HEK293 (cell line): Measurements from ENCODE around the gene RNU1-2.
A peak's percentile ranks its signal among the peaks of the same experiment; 100 is the strongest.

Experiments used
- CTCF ChIA-PET: fragments of 350-600 bp; formaldehyde crosslinking; extraction: SDS; loops from one replicate; lab custom pipeline; 2021; ENCODE audit warnings: antibody characterized with exemption; lab: Yijun Ruan, JAX
- POLR2A ChIA-PET: fragments of 300-600 bp; formaldehyde crosslinking; extraction: SDS; loops from one replicate; lab custom pipeline; 2020; ENCODE audit warnings: antibody characterized with exemption, inconsistent platforms; lab: Yijun Ruan, JAX
- H3K27ac ChIP-seq: fragments of 200-500 bp; sonication (Bioruptor generic); 2 replicates; pipeline ENCODE4 v1.5.1; 2014; ENCODE audit warnings: low read depth, low read length, control low read depth, inconsistent platforms; ENCODE audit errors: extremely low read depth
- H3K36me3 ChIP-seq, 2 experiments: fragments of 200-500 bp in 1 of 2; sonication (Bioruptor generic) in 1 of 2; 1 replicate in 1 of 2; 2 replicates in 1 of 2; pipeline ENCODE4 v1.5.1; 2014 to 2017; ENCODE audit warnings: inconsistent platforms in 2 of 2, low read length in 2 of 2; ENCODE audit not compliant: control insufficient read depth in 2 of 2, insufficient read depth in 1 of 2
- H3K4me1 ChIP-seq: fragments of 200-500 bp; sonication (Bioruptor generic); 2 replicates; pipeline ENCODE4 v1.5.1; 2014; ENCODE audit warnings: mild to moderate bottlenecking, low read length, inconsistent platforms; ENCODE audit not compliant: control insufficient read depth, insufficient read depth
- H3K4me3 ChIP-seq: 2 replicates; pipeline ENCODE4 v1.5.1; 2011; ENCODE audit warnings: low read depth, mild to moderate bottlenecking, control low read depth, low read length, moderate library complexity
- H3K9me3 ChIP-seq: fragments of 200-500 bp; sonication (Bioruptor generic); 2 replicates; pipeline ENCODE4 v1.5.1; 2014; ENCODE audit warnings: low read depth, low read length, inconsistent platforms; ENCODE audit not compliant: control insufficient read depth, insufficient read depth
- BCL11B ChIP-seq: fragments of 450-650 bp; formaldehyde crosslinking; IDR thresholded peaks from 2 replicates; pipeline ENCODE4 v1.5.1; 2016; ENCODE audit warnings: low read depth, missing biosample characterization, missing genetic modification characterization
- EGR2 ChIP-seq: fragments of 450-650 bp; formaldehyde crosslinking; IDR thresholded peaks from 2 replicates; pipeline ENCODE4 v1.5.1; 2016; ENCODE audit warnings: low read depth, missing biosample characterization, missing genetic modification characterization
- GLIS1 ChIP-seq: fragments of 450-650 bp; formaldehyde crosslinking; IDR thresholded peaks from 2 replicates; pipeline ENCODE4 v1.5.1; 2016; ENCODE audit warnings: missing biosample characterization, missing genetic modification characterization
- HOXA7 ChIP-seq: sonication (generic); formaldehyde crosslinking; IDR thresholded peaks from 2 replicates; pipeline ENCODE4 v1.8.1; 2022; ENCODE audit warnings: missing genetic modification reagents, borderline replicate concordance
- OSR2 ChIP-seq: fragments of 450-650 bp; formaldehyde crosslinking; IDR thresholded peaks from 2 replicates; pipeline ENCODE4 v1.5.1; 2016; ENCODE audit warnings: missing biosample characterization, missing genetic modification characterization
- OVOL3 ChIP-seq: fragments of 450-650 bp; formaldehyde crosslinking; IDR thresholded peaks from 2 replicates; pipeline ENCODE4 v1.5.1; 2016; ENCODE audit warnings: missing biosample characterization, missing genetic modification characterization
- SETDB1 ChIP-seq: IDR thresholded peaks from one replicate; pipeline ENCODE4 v1.6.1; 2017; ENCODE audit warnings: mild to moderate bottlenecking, low read length, moderate library complexity, mixed read lengths; ENCODE audit not compliant: insufficient read length
- TCF7L2 ChIP-seq: IDR thresholded peaks from 2 replicates; pipeline ENCODE4 v1.6.1; 2011; ENCODE audit warnings: low read depth, mild to moderate bottlenecking, inconsistent platforms, low read length, moderate library complexity, borderline replicate concordance
- ZBTB20 ChIP-seq: fragments of 450-650 bp; formaldehyde crosslinking; IDR thresholded peaks from 2 replicates; pipeline ENCODE4 v1.5.1; 2016; ENCODE audit warnings: missing biosample characterization, missing genetic modification characterization
- ZBTB48 ChIP-seq: fragments of 450-650 bp; formaldehyde crosslinking; IDR thresholded peaks from 2 replicates; pipeline ENCODE4 v1.5.1; 2016; ENCODE audit warnings: missing biosample characterization, missing genetic modification characterization
- ZFHX2 ChIP-seq: fragments of 450-650 bp; formaldehyde crosslinking; conservative IDR thresholded peaks from 2 replicates; pipeline ENCODE4 v1.5.1; 2016; ENCODE audit warnings: missing biosample characterization, missing genetic modification characterization
- ZNF157 ChIP-seq: fragments of 450-650 bp; formaldehyde crosslinking; IDR thresholded peaks from 2 replicates; pipeline ENCODE4 v1.5.1; 2016; ENCODE audit warnings: missing biosample characterization, missing genetic modification characterization
- ZNF2 ChIP-seq: fragments of 450-650 bp; formaldehyde crosslinking; IDR thresholded peaks from 2 replicates; pipeline ENCODE4 v1.5.1; 2016; ENCODE audit warnings: missing biosample characterization, missing genetic modification characterization
- ZNF239 ChIP-seq: fragments of 450-650 bp; formaldehyde crosslinking; IDR thresholded peaks from 2 replicates; pipeline ENCODE4 v1.5.1; 2016; ENCODE audit warnings: missing biosample characterization, missing genetic modification characterization
- ZNF311 ChIP-seq: fragments of 450-650 bp; formaldehyde crosslinking; IDR thresholded peaks from 2 replicates; pipeline ENCODE4 v1.5.1; 2017; ENCODE audit warnings: missing biosample characterization, missing genetic modification characterization, borderline replicate concordance
- ZNF341 ChIP-seq: fragments of 450-650 bp; formaldehyde crosslinking; IDR thresholded peaks from 2 replicates; pipeline ENCODE4; 2016; ENCODE audit warnings: low read depth, missing biosample characterization, missing genetic modification characterization
- ZNF394 ChIP-seq: fragments of 450-650 bp; formaldehyde crosslinking; IDR thresholded peaks from 2 replicates; pipeline ENCODE4 v1.5.1; 2016; ENCODE audit warnings: missing biosample characterization, missing genetic modification characterization, mild to moderate bottlenecking, moderate library complexity, borderline replicate concordance
- ZNF48 ChIP-seq: fragments of 450-650 bp; formaldehyde crosslinking; IDR thresholded peaks from 2 replicates; pipeline ENCODE4 v1.5.1; 2016; ENCODE audit warnings: missing biosample characterization, missing genetic modification characterization
- ZNF548 ChIP-seq: fragments of 450-650 bp; formaldehyde crosslinking; IDR thresholded peaks from 2 replicates; pipeline ENCODE4 v1.5.1; 2016; ENCODE audit warnings: missing biosample characterization, missing genetic modification characterization
- ZNF571 ChIP-seq: fragments of 450-650 bp; formaldehyde crosslinking; IDR thresholded peaks from 2 replicates; pipeline ENCODE4 v1.5.0; 2017; ENCODE audit warnings: missing biosample characterization, missing genetic modification characterization
- ZNF596 ChIP-seq: fragments of 450-650 bp; IDR thresholded peaks from 2 replicates; pipeline ENCODE4 v1.5.0; 2018; ENCODE audit warnings: missing biosample characterization, mild to moderate bottlenecking, missing genetic modification characterization, moderate library complexity
- ZNF621 ChIP-seq: fragments of 450-650 bp; formaldehyde crosslinking; IDR thresholded peaks from 2 replicates; pipeline ENCODE4 v1.5.1; 2017; ENCODE audit warnings: missing biosample characterization, missing genetic modification characterization
- ZNF626 ChIP-seq: fragments of 450-650 bp; sonication (Bioruptor Pico); formaldehyde crosslinking; IDR thresholded peaks from 2 replicates; pipeline ENCODE4 v1.5.1; 2018; ENCODE audit warnings: missing biosample characterization, missing genetic modification characterization, inconsistent platforms
- ZNF692 ChIP-seq: fragments of 450-650 bp; formaldehyde crosslinking; IDR thresholded peaks from 2 replicates; pipeline ENCODE4 v1.5.1; 2016; ENCODE audit warnings: missing biosample characterization, missing genetic modification characterization
- ZNF776 ChIP-seq: fragments of 450-650 bp; formaldehyde crosslinking; IDR thresholded peaks from 2 replicates; pipeline ENCODE4 v1.5.0; 2017; ENCODE audit warnings: missing biosample characterization, missing genetic modification characterization, borderline replicate concordance
- ZNF777 ChIP-seq: fragments of 450-650 bp; formaldehyde crosslinking; IDR thresholded peaks from 2 replicates; pipeline ENCODE4 v1.5.1; 2017; ENCODE audit warnings: missing biosample characterization, missing genetic modification characterization, borderline replicate concordance
- ZSCAN23 ChIP-seq: fragments of 450-650 bp; formaldehyde crosslinking; IDR thresholded peaks from 2 replicates; pipeline ENCODE4 v1.5.1; 2016; ENCODE audit warnings: missing biosample characterization, missing genetic modification characterization
- TF ChIP-seq, protein P1 (sequence below): fragments of 450-650 bp; formaldehyde crosslinking; IDR thresholded peaks from 2 replicates; pipeline ENCODE4 v1.5.1; 2016; ENCODE audit warnings: missing biosample characterization, missing genetic modification characterization
- TF ChIP-seq, protein P2 (sequence below): fragments of 450-650 bp; formaldehyde crosslinking; IDR thresholded peaks from 2 replicates; pipeline ENCODE4 v1.5.1; 2016; ENCODE audit warnings: missing biosample characterization, missing genetic modification characterization

The RNU1-2 gene

GRCh38 chr1:16905110-16905867 lies 9.5 kb downstream of the RNU1-2 start (continued):
- no peak for TF ChIP-seq TCF7L2
- TF ChIP-seq OVOL3 (tag by site-specific recombination): no peak
- 0 out of 2 replicates have a peak, but pooled peaks have one; percentile 26 for TF ChIP-seq ZNF239 (tag by site-specific recombination)
- no peak for TF ChIP-seq HOXA7 (CRISPR knock-in tag)
- no peak for TF ChIP-seq ZNF2 (tag by site-specific recombination)
- TF ChIP-seq ZSCAN23: no peak
- no peak for TF ChIP-seq GLIS1
- no peak for TF ChIP-seq ZNF311
- no peak for TF ChIP-seq ZFHX2 (tag by site-specific recombination)
- TF ChIP-seq, protein P1, sequence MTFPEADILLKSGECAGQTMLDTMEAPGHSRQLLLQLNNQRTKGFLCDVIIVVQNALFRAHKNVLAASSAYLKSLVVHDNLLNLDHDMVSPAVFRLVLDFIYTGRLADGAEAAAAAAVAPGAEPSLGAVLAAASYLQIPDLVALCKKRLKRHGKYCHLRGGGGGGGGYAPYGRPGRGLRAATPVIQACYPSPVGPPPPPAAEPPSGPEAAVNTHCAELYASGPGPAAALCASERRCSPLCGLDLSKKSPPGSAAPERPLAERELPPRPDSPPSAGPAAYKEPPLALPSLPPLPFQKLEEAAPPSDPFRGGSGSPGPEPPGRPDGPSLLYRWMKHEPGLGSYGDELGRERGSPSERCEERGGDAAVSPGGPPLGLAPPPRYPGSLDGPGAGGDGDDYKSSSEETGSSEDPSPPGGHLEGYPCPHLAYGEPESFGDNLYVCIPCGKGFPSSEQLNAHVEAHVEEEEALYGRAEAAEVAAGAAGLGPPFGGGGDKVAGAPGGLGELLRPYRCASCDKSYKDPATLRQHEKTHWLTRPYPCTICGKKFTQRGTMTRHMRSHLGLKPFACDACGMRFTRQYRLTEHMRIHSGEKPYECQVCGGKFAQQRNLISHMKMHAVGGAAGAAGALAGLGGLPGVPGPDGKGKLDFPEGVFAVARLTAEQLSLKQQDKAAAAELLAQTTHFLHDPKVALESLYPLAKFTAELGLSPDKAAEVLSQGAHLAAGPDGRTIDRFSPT (tag by site-specific recombination): no peak
- TF ChIP-seq EGR2 (tag by site-specific recombination): no peak
- TF ChIP-seq ZNF777: no peak
- TF ChIP-seq, protein P2, sequence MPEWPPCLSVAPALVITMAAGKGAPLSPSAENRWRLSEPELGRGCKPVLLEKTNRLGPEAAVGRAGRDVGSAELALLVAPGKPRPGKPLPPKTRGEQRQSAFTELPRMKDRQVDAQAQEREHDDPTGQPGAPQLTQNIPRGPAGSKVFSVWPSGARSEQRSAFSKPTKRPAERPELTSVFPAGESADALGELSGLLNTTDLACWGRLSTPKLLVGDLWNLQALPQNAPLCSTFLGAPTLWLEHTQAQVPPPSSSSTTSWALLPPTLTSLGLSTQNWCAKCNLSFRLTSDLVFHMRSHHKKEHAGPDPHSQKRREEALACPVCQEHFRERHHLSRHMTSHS (tag by site-specific recombination): no peak
- TF ChIP-seq ZNF626 (tag by site-specific recombination): no peak
- 0 out of 2 replicates have a peak, but pooled peaks have one; percentile 16 for TF ChIP-seq ZBTB20
- TF ChIP-seq ZNF548: no peak
- no peak for TF ChIP-seq ZNF341 (tag by site-specific recombination)
- no peak for TF ChIP-seq ZNF48
- TF ChIP-seq ZNF621 (tag by site-specific recombination): no peak
- TF ChIP-seq ZNF776: no peak
- TF ChIP-seq ZNF692: no peak

DNA sequence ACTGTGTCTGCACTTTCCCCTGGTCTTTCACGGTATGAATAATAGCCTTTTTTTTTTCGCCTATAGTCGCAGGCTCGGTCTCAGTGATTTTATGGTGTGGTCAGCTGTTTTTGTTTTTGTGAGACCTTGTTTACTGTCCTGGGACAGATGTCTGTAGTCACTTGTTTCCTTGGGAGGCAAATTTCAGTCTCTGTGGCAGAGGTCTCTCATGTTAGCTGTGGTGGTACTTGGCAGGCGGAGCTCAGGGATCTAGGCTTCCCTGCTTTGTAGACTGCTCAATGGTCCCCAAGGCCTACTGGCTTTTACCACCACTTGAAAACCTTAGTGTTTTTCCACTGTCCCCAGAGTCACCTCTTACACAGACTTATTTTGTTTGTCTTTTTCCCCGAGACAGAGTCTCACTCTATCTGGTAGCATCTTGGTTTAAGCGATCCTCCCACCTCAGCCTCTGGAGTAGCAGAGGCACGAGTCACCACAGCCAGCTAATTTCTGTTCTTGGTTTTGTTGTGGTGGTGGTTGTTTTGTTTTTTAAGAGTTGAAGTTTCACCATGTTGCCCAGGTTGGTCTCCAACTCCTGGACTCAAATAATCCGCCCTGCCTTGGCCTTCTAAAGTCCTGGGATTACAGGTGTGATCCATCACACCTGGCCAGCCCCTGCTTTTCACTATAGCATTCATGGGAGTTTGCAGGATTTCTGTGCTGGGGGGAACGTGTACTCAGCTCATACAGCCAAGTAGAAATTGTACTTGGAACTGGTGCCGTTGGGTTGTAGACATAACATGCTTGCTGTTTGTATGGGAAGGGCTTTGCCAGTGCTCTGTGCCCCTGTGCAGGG lies 10.3 kb downstream of the RNU1-2 start:
- Histone ChIP-seq H3K4me1 (no peaks in the 10 kb centered on the region), H3K27ac (no peak overlapping the region; the same call in 1 of the 2 replicates), H3K9me3 (no peaks in the 10 kb centered on the region), H3K36me3 (no peaks in the 10 kb centered on the region), H3K4me3 (no peak overlapping the region)
- POLR2A ChIA-PET: interaction anchor here (1.0 to 3.1 kb wide), 8 partner anchors 10 to 297 kb away, joined by 4 to 12 read pairs (median 6); partner anchors contain the start of gene CROCC
- no peak for TF ChIP-seq ZNF777
- peak; percentile 39; the same call in 1 of the 2 replicates for TF ChIP-seq ZBTB48 (tag by site-specific recombination)
- TF ChIP-seq ZNF394 (tag by site-specific recombination): peak; percentile 15; the same call in 1 of the 2 replicates
- TF ChIP-seq OSR2 (tag by site-specific recombination): peak; percentile 64
- no peak for TF ChIP-seq ZNF596 (tag by site-specific recombination)
- TF ChIP-seq ZNF157 (tag by site-specific recombination): no peak
- peak; percentile 93 for TF ChIP-seq SETDB1
- no peak for TF ChIP-seq BCL11B (tag by site-specific recombination)
- TF ChIP-seq ZNF571: no peak
- CTCF ChIA-PET: interaction anchor here (0.6 to 1.0 kb wide), 3 partner anchors 8 to 1114 kb away, joined by 3 to 4 read pairs (median 3); no protein-coding TSS in a partner anchor
